Liver (tissue), 3 donors: ENCODE data around the gene GARIN5A.
A peak's percentile ranks its signal among the peaks of the same experiment; 100 is the strongest.

Experiments used
- CTCF ChIP-seq: fragments of 150-350 bp; IDR thresholded peaks from 2 replicates; pipeline ENCODE4 v1.5.1; 2017; ENCODE audit warnings: improper control_type of control experiment, low read depth, low read length; ENCODE audit not compliant: missing input control
- GABPA ChIP-seq, 2 donors: IDR thresholded peaks in 1 of 2; conservative IDR thresholded peaks in 1 of 2; 2 replicates each; pipeline ENCODE4 v1.6.1; 2016; ENCODE audit warnings: antibody characterized with exemption in 2 of 2, mild to moderate bottlenecking in 1 of 2, moderate library complexity in 1 of 2
- HNF4G ChIP-seq: IDR thresholded peaks from 2 replicates; pipeline ENCODE4 v1.6.1; 2016; ENCODE audit warnings: antibody characterized with exemption
- MAX ChIP-seq: IDR thresholded peaks from 2 replicates; pipeline ENCODE4 v1.6.1; 2016; ENCODE audit warnings: antibody characterized with exemption
- NR2F2 ChIP-seq: IDR thresholded peaks from 2 replicates; pipeline ENCODE4 v1.6.1; 2016; ENCODE audit warnings: antibody characterized with exemption
- RAD21 ChIP-seq, 2 donors: IDR thresholded peaks; 2 replicates each; pipeline ENCODE4 v1.6.1; 2016; ENCODE audit warnings: antibody characterized with exemption in 2 of 2, mild to moderate bottlenecking in 2 of 2
- SP1 ChIP-seq: IDR thresholded peaks from 2 replicates; pipeline ENCODE4 v1.6.1; 2018; ENCODE audit warnings: antibody characterized with exemption, mild to moderate bottlenecking
- TAF1 ChIP-seq: conservative IDR thresholded peaks from 2 replicates; pipeline ENCODE4 v1.6.1; 2016; ENCODE audit warnings: antibody characterized with exemption, mild to moderate bottlenecking
- ZBTB33 ChIP-seq: IDR thresholded peaks from 2 replicates; pipeline ENCODE4 v1.6.1; 2016; ENCODE audit warnings: antibody characterized with exemption
- donor health status: healthy.
- donor health status: healthy.

GRCh38 chr19:50511069-50511822 lies 34.6 kb upstream of the GARIN5A start, which contains the start of gene JOSD2:
- TF ChIP-seq CTCF (no peak), TAF1 (no peak), RAD21 (IDR thresholded peaks at IDR 0.05) (no peak), SP1 (peak; percentile 81), GABPA (IDR thresholded peaks at IDR 0.05 in 1 of 2, conservative IDR thresholded peaks at IDR 0.05 in 1 of 2) (peak; percentile 87 to 97), NR2F2 (no peak), HNF4G (no peak), ZBTB33 (peak; percentile 99), MAX (peak; percentile 94)
